Measurements from ENCODE around the gene KCTD4. TPM values are rescaled to one million over a fixed set of nuclear protein-coding genes. Genes with fewer than 3 reads are reported as not detected.
A peak's percentile ranks its signal among the peaks of the same experiment; 100 is the strongest.
"Not testable (repeated sequence)": the region's sequence is repeated elsewhere in the genome, so short reads cannot be mapped to it uniquely, and the experiment has no call there.

The KCTD4 gene
- total RNA-seq (ENCODE audit: low replicate concordance), result not detected in 2 replicates
- long read RNA-seq, result 0 reads

GRCh38 chr13:45200701-45201232, at the start of gene KCTD4:
TSS of gene KCTD4 (minus strand) at chr13:45201045. CDS start at chr13:45194567, 6,478 bp downstream.
- H3K27me3 Mint-ChIP-seq, result no peaks in the 10 kb centered on the region
- H3K9me3 Mint-ChIP-seq, result no peaks in the 10 kb centered on the region
- DNase-seq (ENCODE audit: extremely low spot score, unreplicated experiment), result no peak
- peaks cover 5% of the 10 kb centered on the region for H3K36me3 Mint-ChIP-seq
- no peak within 1 kb of the TSS for H3K4me3 Mint-ChIP-seq
- TF ChIP-seq CTCF (conservative IDR thresholded peaks at IDR 0.05), result no peak
- no peaks in the 10 kb centered on the region for H3K4me1 Mint-ChIP-seq (ENCODE audit: unreplicated experiment)
- H3K27ac Mint-ChIP-seq, result no peak within 1 kb of the TSS

GRCh38 chr13:45249662-45250061, 48.8 kb upstream of the KCTD4 start:
- peaks cover 5% of the 10 kb centered on the region for H3K4me1 Mint-ChIP-seq (ENCODE audit: unreplicated experiment)
- H3K36me3 Mint-ChIP-seq, result peaks cover 5% of the 10 kb centered on the region
- no peaks in the 10 kb centered on the region for H3K9me3 Mint-ChIP-seq
- no peaks in the 10 kb centered on the region for H3K27me3 Mint-ChIP-seq
- no peak overlapping the region for H3K27ac Mint-ChIP-seq
- no peak overlapping the region for H3K4me3 Mint-ChIP-seq
- DNase-seq (ENCODE audit: extremely low spot score, unreplicated experiment), result no peak
- no peak for TF ChIP-seq CTCF (conservative IDR thresholded peaks at IDR 0.05)

- not testable (repeated sequence) for H3K4me3 Mint-ChIP-seq
Observed at GRCh38 chr13:45244736-45245135, 43.9 kb upstream of the KCTD4 start.

GRCh38 chr13:45243077-45243476, 42.2 kb upstream of the KCTD4 start:
- Mint-ChIP-seq H3K36me3 (no peaks in the 10 kb centered on the region), H3K9me3 (no peaks in the 10 kb centered on the region), H3K4me1 (ENCODE audit: unreplicated experiment) (peaks cover 13% of the 10 kb centered on the region), H3K27me3 (no peaks in the 10 kb centered on the region), H3K4me3 (no peak overlapping the region), H3K27ac (no peak overlapping the region)
- TF ChIP-seq CTCF (conservative IDR thresholded peaks at IDR 0.05), result no peak
- no peak for DNase-seq (ENCODE audit: extremely low spot score, unreplicated experiment)

More at GRCh38 chr13:45244736-45245135, 43.9 kb upstream of the KCTD4 start:
- not testable (repeated sequence) for H3K27me3 Mint-ChIP-seq; H3K36me3 Mint-ChIP-seq; H3K27ac Mint-ChIP-seq; DNase-seq (ENCODE audit: extremely low spot score, unreplicated experiment); H3K9me3 Mint-ChIP-seq
- H3K4me1 Mint-ChIP-seq (ENCODE audit: unreplicated experiment), result peaks cover 17% of the 10 kb centered on the region

GRCh38 chr13:45242524-45242923, 41.7 kb upstream of the KCTD4 start:
- no peaks in the 10 kb centered on the region for H3K9me3 Mint-ChIP-seq
- H3K36me3 Mint-ChIP-seq, result no peaks in the 10 kb centered on the region
- peaks cover 13% of the 10 kb centered on the region for H3K4me1 Mint-ChIP-seq (ENCODE audit: unreplicated experiment)
- no peak for DNase-seq (ENCODE audit: extremely low spot score, unreplicated experiment)
- H3K27me3 Mint-ChIP-seq, result no peaks in the 10 kb centered on the region
- H3K27ac Mint-ChIP-seq, result peak overlapping the region; percentile 10
- H3K4me3 Mint-ChIP-seq, result no peak overlapping the region
- TF ChIP-seq CTCF (conservative IDR thresholded peaks at IDR 0.05), result no peak

DNA sequence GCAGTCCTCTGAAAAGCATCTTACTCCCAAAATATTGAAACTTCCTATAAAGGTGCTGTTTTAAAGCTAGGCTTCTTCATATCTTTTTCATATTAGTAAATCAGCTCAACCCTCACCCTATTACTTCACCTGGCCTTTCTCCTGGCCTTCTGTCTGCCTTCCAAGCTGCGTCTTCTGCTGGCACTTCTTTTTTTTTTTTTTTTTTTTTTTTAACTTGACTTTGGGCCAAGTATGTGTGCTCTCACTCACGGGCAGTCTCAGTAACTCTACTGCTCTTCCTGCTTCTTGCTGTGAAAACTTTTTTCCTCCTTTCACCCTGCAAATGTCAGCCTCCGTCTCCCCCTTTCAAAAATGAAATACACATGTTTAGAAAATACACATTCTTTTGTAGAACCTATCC, 41.2 kb upstream of the KCTD4 start:
- H3K27ac Mint-ChIP-seq, result peak overlapping the region; percentile 10
- peaks cover 13% of the 10 kb centered on the region for H3K4me1 Mint-ChIP-seq (ENCODE audit: unreplicated experiment)
- H3K9me3 Mint-ChIP-seq, result no peaks in the 10 kb centered on the region
- DNase-seq (ENCODE audit: extremely low spot score, unreplicated experiment), result no peak
- no peaks in the 10 kb centered on the region for H3K27me3 Mint-ChIP-seq
- no peak overlapping the region for H3K4me3 Mint-ChIP-seq
- H3K36me3 Mint-ChIP-seq, result no peaks in the 10 kb centered on the region
- no peak for TF ChIP-seq CTCF (conservative IDR thresholded peaks at IDR 0.05)
